Effector memory CD4-positive, alpha-beta T cell (primary cell): ENCODE results near the gene UBXN6.

Source experiments
- DNase-seq, 3 donors: peaks; one replicate each; pipeline ENCODE4 v3.0.0-alpha.2; 2020
- H3K27ac ChIP-seq: 2 replicates; pipeline ENCODE4 v1.7.0; 2013; ENCODE audit warnings: mild to moderate bottlenecking, low read length, moderate library complexity; ENCODE audit not compliant: insufficient read depth, poor library complexity, severe bottlenecking
- H3K27me3 ChIP-seq: replicated peaks from 2 replicates; pipeline ENCODE4 v1.7.0; 2013; ENCODE audit warnings: mild to moderate bottlenecking, low read length; ENCODE audit not compliant: insufficient read depth, control insufficient read depth, poor library complexity, severe bottlenecking
- H3K36me3 ChIP-seq: 2 replicates; pipeline ENCODE4 v1.7.0; 2013; ENCODE audit warnings: mild to moderate bottlenecking, low read length, moderate library complexity; ENCODE audit not compliant: control insufficient read depth, insufficient read depth
- H3K4me1 ChIP-seq: 2 replicates; pipeline ENCODE4 v1.7.0; 2013; ENCODE audit warnings: low read length, mild to moderate bottlenecking; ENCODE audit not compliant: control insufficient read depth, insufficient read depth, poor library complexity, severe bottlenecking
- H3K4me3 ChIP-seq: 2 replicates; pipeline ENCODE4 v1.7.0; 2013; ENCODE audit warnings: low read length, low read depth, mild to moderate bottlenecking; ENCODE audit not compliant: insufficient read depth, poor library complexity, severe bottlenecking
- H3K9me3 ChIP-seq: 2 replicates; pipeline ENCODE4 v1.7.0; 2013; ENCODE audit warnings: mild to moderate bottlenecking, low read length, moderate library complexity; ENCODE audit not compliant: control insufficient read depth

Gene UBXN6

DNA sequence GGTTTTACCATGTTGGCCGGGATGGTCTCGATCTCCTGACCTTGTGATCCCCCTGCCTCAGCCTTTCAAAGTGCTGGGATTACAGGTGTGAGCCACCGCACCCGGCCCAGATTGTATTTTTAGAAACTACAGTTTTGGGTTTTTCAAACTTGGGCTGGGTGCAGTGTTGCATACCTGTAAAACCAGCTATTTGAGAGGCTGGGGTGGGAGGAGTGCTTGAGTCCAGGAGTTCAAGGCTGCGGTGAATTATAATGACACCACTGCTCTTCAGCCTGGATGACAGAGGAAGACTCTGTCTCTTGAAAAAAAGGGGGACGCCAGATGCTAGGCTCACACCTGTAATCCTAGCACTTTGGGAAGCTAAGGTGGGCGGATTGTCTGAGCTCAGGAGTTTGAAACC, 51.0 kb downstream of the UBXN6 start:
- Histone ChIP-seq H3K4me1 (peaks cover 7% of the 10 kb centered on the region), H3K9me3 (no peaks in the 10 kb centered on the region), H3K4me3 (no peak overlapping the region), H3K36me3 (no peaks in the 10 kb centered on the region), H3K27ac (no peak overlapping the region), H3K27me3 (no peaks in the 10 kb centered on the region)
- no peak for DNase-seq

DNA sequence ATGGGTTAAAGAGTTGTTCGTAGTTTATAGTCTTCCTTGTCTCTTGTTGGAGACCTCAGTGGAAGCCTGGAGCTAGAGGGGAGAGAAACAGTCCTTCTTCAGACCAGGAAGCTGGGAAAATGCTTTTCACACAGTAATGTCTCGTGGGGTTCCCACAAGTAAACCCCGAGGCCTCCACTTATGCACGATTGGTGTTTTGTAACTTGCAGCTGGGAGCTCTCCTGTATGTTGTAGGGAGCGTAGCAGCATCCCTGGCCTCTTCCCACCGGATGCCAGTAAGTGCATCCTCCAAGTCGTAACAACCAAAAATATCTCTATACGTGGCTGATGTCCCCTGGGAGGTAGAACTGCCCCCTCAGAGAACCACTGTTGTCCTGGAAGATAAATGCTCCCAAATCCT, 51.6 kb downstream of the UBXN6 start:
- H3K4me3 ChIP-seq: no peak overlapping the region
- peaks cover 12% of the 10 kb centered on the region for H3K4me1 ChIP-seq
- no peak overlapping the region for H3K27ac ChIP-seq
- no peaks in the 10 kb centered on the region for H3K36me3 ChIP-seq
- no peak for DNase-seq
- no peaks in the 10 kb centered on the region for H3K27me3 ChIP-seq
- H3K9me3 ChIP-seq: no peaks in the 10 kb centered on the region

DNA sequence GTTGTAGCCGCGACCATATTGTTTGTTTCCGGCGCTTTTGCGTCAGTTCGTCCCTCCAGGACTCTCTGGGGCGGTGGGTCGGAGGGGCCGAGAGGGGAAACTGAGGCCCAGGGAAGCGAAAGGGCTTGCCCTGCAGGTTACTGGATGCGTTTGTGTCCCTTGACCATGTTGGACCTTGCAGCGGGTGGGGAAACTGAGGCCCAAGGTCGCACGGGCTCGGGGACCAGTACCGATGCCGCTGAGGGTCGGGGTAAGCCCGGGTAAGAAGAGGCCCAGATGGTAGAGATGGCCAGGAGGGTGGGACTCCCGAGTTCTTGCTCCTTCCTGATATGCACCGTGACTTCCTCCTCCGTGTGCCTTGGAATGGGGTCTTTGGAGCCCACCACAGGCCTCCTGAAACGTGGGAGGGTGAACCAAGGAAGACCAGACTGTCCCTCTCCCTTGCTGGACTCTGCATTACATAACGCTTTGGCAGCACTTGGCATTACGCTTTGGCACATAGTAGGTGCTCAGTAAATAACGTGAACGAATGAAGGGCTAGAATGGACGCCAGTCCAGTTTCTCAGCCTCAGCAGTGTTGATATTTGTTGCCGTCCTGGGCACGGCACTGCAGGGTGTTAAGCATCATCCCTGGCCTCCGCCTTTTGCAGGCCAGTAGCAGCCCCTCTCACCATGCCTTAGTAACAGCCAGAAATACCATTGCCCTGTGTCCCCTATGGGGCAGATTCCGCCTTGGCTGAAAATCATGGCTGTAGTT, 54.4 kb downstream of the UBXN6 start:
- no peaks in the 10 kb centered on the region for H3K36me3 ChIP-seq
- H3K4me3 ChIP-seq: peak overlapping the region; percentile 76
- no peaks in the 10 kb centered on the region for H3K27me3 ChIP-seq
- H3K27ac ChIP-seq: peak overlapping the region; percentile 57
- H3K9me3 ChIP-seq: no peaks in the 10 kb centered on the region
- H3K4me1 ChIP-seq: peaks cover 29% of the 10 kb centered on the region
- DNase-seq: no peak

DNA sequence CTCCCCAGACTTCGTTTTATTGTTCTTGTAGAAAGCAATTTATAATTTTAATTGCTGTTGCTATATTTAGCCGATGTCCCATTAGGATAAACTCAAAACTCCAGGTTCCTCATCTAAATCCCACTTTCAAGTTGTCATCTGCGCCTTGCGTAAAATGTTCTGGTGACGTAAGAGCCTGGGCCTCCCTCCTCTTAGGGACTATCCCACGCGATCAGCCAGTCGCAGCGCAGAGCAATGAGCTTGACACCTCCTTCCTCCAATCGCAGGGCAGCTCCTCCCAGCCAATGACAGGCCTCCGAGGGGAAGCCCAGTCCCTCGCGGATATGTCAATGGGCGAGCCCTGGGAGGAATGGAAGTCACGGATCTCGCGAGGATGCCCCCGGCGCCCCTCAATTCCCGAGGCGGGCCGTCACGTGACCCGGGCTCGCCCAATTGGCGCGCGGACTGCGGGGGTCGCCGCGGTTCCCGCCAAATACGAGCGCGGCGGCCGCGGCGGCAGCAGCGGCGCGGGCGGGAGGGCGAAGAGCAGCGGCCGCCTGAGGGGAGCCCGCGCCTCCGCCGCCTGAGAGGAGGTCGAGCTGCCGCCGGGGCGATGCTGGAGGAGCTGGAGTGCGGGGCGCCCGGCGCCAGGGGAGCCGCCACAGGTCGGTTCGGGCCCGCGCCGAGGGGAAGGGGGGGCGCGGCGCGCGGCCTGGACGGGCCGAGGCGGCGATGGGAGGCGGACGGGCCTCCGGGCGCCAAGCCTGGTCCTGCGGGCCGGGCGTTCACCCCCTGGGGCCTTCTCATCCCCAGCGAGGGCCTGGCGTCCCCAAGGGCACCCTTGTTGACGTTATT, 55.2 kb downstream of the UBXN6 start, which contains the start of gene CHAF1A:
TSS of gene CHAF1A (plus strand) at position 470 of the 834 bp plus-strand sequence. CDS start at position 593, 123 bp downstream.
- Histone ChIP-seq H3K36me3 (no peaks in the 10 kb centered on the region), H3K9me3 (no peaks in the 10 kb centered on the region), H3K27me3 (no peaks in the 10 kb centered on the region), H3K4me3 (peak within 1 kb of the TSS; percentile 76), H3K4me1 (peaks cover 31% of the 10 kb centered on the region), H3K27ac (peak within 1 kb of the TSS; percentile 91)
- peak; percentile 97 to 100 (median 99) for DNase-seq

DNA sequence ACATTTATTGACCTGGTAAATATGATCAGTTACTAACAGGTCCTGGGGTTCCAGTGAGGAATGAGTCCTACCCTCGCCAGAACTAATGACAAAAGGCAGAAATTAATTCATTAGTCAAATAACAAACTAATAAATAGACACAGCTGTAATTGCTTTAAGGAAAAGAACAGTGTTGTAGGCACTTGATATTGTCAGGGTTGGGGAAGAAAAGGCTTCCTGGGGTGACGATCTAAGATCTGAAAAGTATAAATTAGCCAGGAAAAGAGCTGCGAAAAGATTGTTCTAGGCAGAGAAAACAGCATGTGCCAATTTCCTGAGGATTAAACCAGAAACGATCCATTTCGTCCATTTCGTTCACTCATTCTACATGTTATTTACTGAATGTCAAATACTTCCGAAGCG, 55.8 kb downstream of the UBXN6 start:
- DNase-seq: no peak
- Histone ChIP-seq H3K4me1 (peaks cover 31% of the 10 kb centered on the region), H3K4me3 (peak overlapping the region; percentile 36), H3K27me3 (no peaks in the 10 kb centered on the region), H3K27ac (peak overlapping the region; percentile 91), H3K9me3 (no peaks in the 10 kb centered on the region), H3K36me3 (peaks cover 4% of the 10 kb centered on the region)

DNA sequence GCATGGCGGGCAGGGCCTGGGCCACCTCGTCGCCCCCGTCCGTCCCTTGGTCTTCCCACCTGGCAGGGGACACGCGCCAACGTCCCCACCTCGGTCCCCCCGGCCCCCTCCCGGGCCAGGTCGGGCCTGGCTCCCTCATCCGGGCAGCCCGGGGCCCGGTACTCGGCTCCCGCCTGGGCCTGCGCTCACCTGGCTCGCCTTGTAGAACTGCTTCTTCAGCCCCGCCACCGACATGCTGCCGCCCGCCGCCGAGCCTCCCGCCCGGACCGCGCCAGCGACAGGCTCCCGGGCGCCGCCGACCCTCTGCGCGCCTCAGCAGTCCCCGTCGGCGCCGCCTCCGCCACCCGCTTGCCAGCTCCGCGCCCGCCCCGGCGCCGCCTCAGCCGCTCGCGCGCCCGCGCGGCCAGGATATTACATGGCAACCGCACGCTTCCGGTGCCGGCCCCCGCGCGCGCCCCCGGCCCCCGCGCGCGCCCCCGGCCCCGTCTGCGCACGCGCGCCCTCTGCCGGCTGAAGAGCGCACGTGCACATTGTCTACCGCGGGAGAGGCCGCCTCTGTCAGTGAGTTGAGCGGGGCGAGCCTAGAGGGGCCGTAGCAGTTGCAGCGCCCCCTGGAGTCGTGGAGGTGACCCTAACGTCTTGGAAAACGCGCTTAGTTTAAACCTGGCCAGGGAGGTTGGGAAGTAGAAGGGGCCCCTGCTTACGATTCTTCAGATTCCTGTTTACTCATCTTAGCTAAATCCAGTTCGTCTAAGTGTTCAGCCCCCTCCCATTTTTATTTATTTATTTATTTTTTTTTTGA, 57.3 kb downstream of the UBXN6 start, which contains the start of gene SH3GL1:
TSS of gene SH3GL1 (minus strand) at position 413 of the 802 bp plus-strand sequence. CDS start at position 234, 179 bp downstream.
- peak; percentile 84 to 91 (median 90) for DNase-seq
- peak within 1 kb of the TSS; percentile 94 for H3K4me3 ChIP-seq
- no peaks in the 10 kb centered on the region for H3K9me3 ChIP-seq
- peaks cover 31% of the 10 kb centered on the region for H3K4me1 ChIP-seq
- H3K36me3 ChIP-seq: peaks cover 11% of the 10 kb centered on the region
- H3K27me3 ChIP-seq: no peaks in the 10 kb centered on the region
- peak within 1 kb of the TSS; percentile 91 for H3K27ac ChIP-seq

DNA sequence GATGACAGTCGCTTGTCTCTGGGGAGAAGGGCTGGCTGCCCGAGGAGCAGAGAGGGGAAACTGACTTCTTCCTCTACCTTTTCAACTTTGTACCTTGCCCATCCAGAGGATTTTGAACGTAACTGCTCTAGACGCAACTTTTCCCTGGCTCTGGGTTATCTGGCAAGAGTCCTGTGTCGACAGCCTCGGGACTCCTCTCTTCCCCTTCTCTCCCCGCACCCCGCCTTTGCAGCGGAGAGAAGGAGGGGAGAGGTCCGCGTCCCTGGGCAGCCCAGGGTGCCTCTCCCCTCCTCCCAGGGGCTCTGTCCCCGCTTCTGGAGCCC, 57.8 kb downstream of the UBXN6 start:
- Histone ChIP-seq H3K27me3 (no peaks in the 10 kb centered on the region), H3K27ac (peak overlapping the region; percentile 91), H3K9me3 (no peaks in the 10 kb centered on the region), H3K36me3 (peaks cover 11% of the 10 kb centered on the region), H3K4me3 (peak overlapping the region; percentile 94), H3K4me1 (peaks cover 31% of the 10 kb centered on the region)
- DNase-seq: no peak

DNA sequence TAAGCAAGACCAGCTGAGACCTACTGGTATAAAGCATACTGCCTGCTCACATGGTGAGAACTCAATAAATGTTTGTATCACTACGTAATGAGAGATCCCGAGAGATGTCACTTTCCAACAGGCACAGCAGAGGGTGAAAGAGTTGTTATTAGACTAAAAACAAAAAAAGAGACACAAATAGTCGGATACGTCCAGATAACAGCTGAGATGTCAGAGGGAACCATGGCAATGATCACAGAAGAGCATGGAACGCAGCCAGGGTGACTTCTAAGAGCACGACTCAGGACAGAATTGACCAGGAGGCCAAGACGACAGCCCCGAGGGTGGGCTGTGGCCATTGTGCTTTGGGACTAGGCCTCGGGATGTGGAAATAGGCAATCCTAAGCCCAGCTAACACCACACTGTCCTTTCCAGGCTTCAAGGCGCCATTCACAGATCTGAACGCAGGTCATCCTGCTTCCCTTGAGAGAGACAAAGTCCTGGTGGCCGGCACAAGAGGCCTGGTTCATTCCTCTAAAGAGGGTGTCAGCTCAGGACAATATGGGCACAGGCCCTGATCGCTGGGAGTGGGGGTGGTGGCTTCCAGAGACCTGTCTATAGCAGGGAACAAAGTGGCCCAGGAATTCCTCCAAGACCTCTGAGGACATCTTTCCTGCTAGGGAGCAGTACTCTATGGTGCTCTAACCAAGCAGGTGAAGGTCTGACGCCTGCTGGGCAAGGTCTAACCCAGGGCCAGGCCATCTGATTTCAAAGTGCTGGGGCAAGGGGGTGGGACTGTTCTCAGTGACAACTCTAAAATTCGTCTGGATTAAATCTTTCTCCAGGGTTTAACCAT, 60.4 kb downstream of the UBXN6 start:
- DNase-seq: no peak
- Histone ChIP-seq H3K36me3 (peaks cover 11% of the 10 kb centered on the region), H3K27me3 (no peaks in the 10 kb centered on the region), H3K4me1 (peaks cover 26% of the 10 kb centered on the region), H3K27ac (no peak overlapping the region), H3K4me3 (no peak overlapping the region), H3K9me3 (no peaks in the 10 kb centered on the region)
